AG09309 (cell line): ENCODE results near the gene AMT.
"Not testable (repeated sequence)": the region's sequence is repeated elsewhere in the genome, so short reads cannot be mapped to it uniquely, and the experiment has no call there.

Source experiments
- DNase-seq: peaks from one replicate; pipeline ENCODE4 v3.0.0-alpha.2; 2010; ENCODE audit warnings: low read depth
- H3K4me3 ChIP-seq: 2 replicates; pipeline ENCODE4 v1.5.1; 2011; ENCODE audit warnings: mild to moderate bottlenecking, low read depth, low read length, moderate library complexity; ENCODE audit not compliant: control insufficient read depth
- TF ChIP-seq, protein P1 (sequence below): IDR thresholded peaks from 2 replicates; pipeline ENCODE4 v1.5.1; 2011; ENCODE audit warnings: mild to moderate bottlenecking, low read depth, low read length, inconsistent platforms; ENCODE audit not compliant: insufficient read depth, control insufficient read depth; ENCODE audit errors: missing control alignments

Gene AMT

DNA sequence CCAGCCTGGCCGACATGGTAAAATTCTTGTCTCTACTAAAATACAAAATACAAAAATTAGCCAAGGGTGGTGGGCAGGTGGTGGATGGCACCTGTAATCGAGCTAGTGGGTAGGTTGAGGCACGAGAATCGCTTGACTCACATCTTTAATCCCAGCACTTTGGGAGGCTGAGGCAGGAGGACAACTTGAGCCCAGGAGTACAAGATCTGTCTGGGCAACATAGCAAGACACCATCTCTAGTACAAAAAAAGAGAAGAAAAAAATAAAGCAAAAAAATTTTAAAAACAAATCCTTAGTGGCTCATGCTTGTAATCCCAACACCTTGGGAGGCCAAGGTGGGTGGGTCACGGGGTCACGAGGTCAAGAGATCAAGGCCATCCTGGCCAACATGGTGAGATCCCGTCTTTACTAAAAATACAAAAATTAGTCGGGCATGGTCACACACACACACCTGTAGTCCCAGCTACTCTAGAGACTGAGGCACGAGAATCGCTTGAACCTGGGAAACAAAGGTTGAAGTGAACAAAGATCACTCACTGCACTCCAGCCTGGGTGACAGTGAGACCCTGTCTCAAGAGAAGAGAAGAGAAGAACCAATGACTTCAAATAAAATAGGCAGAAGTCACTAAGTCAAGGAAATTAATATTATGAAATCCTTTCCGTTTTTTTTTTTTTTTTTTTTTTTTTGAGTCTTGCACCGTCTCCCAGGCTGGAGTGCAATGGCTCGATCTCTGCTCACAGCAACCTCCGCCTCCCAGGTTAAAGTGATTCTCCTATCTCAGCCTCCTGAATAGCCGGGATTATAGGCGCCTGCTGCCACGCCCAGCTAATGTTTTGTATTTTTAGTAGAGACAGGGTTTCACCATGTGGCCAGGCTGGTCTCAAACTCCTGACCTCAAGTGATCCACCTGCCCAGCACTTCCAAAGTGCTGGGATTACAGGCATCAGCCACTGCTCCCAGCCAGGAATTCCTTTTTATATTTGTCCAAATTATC lies 15.4 kb downstream of the AMT start:
- DNase-seq: no peak
- no peak overlapping the region for H3K4me3 ChIP-seq
- TF ChIP-seq, protein P1, sequence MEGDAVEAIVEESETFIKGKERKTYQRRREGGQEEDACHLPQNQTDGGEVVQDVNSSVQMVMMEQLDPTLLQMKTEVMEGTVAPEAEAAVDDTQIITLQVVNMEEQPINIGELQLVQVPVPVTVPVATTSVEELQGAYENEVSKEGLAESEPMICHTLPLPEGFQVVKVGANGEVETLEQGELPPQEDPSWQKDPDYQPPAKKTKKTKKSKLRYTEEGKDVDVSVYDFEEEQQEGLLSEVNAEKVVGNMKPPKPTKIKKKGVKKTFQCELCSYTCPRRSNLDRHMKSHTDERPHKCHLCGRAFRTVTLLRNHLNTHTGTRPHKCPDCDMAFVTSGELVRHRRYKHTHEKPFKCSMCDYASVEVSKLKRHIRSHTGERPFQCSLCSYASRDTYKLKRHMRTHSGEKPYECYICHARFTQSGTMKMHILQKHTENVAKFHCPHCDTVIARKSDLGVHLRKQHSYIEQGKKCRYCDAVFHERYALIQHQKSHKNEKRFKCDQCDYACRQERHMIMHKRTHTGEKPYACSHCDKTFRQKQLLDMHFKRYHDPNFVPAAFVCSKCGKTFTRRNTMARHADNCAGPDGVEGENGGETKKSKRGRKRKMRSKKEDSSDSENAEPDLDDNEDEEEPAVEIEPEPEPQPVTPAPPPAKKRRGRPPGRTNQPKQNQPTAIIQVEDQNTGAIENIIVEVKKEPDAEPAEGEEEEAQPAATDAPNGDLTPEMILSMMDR: no peak

DNA sequence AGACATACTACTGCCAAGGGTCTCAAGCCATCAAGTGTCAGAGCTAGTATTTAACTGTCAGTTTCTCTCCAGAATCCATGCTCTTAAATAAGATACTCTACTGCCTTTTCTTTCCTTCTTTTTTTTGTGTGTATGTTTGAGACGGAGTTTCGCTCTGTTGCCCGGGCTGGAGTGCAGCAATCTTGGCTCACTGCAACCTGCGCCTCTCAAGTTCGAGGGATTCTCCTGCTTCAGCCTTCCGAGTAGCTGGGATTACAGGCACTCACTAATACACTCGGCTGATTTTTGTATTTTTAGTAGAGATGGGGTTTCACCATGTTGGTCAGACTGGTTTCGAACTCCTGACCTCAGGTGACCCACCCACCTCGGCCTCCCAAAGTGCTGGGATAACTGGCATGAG lies 16.7 kb downstream of the AMT start:
- not testable (repeated sequence) for DNase-seq, H3K4me3 ChIP-seq

DNA sequence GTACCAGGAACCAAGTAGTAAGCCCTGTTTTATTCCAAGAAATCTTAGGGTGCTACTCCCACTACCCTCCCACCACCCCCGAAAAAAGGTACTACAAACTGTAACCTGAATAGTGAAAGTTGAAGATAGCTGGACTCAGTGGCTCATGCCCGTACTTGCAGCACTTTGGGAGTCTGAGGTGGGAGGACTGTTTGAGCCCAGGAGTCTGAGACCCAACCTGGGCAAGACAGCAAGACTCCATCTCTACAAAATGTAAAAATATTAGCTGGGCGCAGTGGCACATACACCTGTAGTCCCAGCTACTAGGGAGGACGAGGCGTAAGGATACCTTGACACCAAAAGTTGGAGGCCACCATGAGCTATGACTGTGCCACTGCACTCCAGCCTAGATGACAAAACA lies 18.4 kb downstream of the AMT start:
- no peak for DNase-seq
- TF ChIP-seq, protein P1: no peak
- no peak overlapping the region for H3K4me3 ChIP-seq

DNA sequence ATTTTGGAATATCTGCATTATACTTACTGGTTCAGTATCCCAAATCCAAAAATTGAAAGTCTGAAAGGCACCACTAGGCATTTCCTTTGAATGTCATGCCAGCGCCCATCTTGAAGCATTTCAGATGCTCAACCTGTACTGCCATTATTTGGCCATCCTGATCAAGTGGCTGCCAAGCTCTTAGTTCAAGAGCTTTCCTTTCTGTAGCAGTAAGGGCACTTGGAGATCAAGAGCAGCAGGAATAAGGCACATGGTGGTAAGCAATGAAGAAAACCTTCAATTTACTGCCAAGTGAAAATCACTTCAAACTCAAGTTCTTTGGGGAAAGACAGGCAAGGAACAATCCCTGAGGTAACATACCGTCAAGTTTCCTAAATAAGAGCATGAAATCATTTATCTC lies 20.5 kb downstream of the AMT start:
- no peak overlapping the region for H3K4me3 ChIP-seq
- no peak for DNase-seq
- TF ChIP-seq, protein P1: no peak

DNA sequence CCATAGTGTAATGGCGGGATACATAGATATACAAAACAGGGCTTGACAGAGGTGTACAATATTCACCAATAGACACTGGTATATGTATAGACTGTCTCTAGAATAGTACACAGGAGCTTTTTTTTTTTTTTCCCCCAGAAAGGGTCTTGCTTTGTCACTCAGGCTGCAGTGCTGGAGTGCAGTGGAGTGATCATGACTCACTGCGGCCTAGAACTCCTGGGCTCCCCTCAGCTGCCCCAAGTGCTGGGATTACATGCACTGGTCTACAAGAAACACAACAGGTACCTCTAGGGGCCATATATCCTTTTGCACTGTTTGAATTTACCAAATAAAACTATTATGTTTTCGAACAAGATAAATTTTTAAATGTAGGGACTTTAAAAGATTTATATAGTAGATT lies 22.8 kb downstream of the AMT start:
- H3K4me3 ChIP-seq: no peak overlapping the region
- no peak for DNase-seq
- TF ChIP-seq, protein P1: no peak

DNA sequence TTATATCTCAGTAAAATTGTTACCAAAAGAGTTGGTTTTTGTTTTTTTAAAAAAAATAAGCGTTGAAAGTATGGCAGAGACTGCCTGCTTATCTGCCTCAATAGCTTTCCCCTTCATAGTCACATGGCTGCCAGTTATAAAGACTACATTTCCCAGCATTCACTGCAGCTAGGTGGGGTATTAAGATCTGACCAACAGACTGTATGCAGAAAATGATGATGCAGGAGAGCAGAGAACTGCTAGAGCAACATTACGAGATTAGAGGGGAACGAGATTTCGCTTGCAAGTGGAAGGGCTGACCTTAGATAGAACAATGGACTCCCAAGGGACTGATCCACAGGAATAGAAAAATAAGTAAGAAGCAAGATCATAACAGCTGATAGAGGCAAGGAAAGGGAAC lies 24.8 kb downstream of the AMT start:
- TF ChIP-seq, protein P1: no peak
- no peak for DNase-seq
- H3K4me3 ChIP-seq: no peak overlapping the region

DNA sequence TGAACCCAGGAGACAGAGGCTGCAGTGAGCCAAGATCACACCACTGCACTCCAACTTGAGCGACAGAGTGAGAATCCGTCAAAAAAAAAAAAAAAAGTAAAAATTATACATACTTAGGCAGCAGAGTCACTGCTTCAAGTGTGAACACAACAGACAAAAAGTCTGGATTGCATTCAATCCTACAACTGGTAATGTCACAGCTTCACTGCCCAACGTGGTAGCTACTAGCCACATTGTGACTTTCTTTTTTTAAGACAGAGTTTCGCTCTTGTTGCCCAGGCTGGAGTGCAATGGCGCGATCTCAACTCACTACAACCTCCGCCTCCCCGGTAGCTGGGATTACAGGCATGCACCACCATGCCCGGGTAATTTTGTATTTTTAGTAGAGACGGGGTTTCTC lies 31.0 kb downstream of the AMT start:
- not testable (repeated sequence) for H3K4me3 ChIP-seq, DNase-seq
